Measurements from ENCODE around the gene RB1.

DNA sequence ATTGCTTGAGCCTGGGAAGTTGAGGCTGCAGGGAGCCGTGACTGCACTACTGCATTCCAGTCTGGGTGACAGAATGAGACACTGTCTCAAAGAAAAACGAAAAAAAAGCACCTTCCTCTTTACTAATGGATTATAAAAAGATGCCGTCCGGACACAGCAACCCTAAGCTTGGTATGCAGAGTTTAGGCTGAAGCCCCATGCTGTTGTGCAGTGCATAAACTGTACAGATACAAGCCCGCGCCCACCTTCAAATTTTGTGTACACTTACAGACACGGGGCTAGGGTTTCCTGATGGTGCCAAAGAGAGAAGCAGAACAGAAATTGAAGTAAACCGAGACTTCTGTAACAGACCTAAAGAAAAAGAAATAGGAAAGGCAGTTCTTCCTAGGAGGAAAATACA lies 100.4 kb downstream of the RB1 start:
- TF ChIP-seq POLR2A (IDR thresholded peaks at IDR 0.05; ENCODE audit: low read depth, low read length) (no peak), POLR2AphosphoS5 (IDR thresholded peaks at IDR 0.05; ENCODE audit: low read depth, low read length) (no peak), TAF1 (IDR thresholded peaks at IDR 0.05; ENCODE audit: low read depth, low read length) (no peak)
